Lower leg skin (tissue), 3 donors: ENCODE measurements around the gene FUT9.

Experiments
- POLR2A ChIP-seq, 2 donors: fragments of 450-650 bp; IDR thresholded peaks; one replicate each; pipeline ENCODE4 v1.6.1; 2016 to 2017; ENCODE audit warnings: antibody characterized with exemption in 2 of 2, mild to moderate bottlenecking in 1 of 2, moderate library complexity in 1 of 2
- TF ChIP-seq, protein P1 (sequence below), 3 donors: fragments of 450-650 bp; IDR thresholded peaks; one replicate each; pipeline ENCODE4 v1.5.1; 2016; ENCODE audit warnings: antibody characterized with exemption in 3 of 3, mild to moderate bottlenecking in 3 of 3, moderate library complexity in 2 of 3

DNA sequence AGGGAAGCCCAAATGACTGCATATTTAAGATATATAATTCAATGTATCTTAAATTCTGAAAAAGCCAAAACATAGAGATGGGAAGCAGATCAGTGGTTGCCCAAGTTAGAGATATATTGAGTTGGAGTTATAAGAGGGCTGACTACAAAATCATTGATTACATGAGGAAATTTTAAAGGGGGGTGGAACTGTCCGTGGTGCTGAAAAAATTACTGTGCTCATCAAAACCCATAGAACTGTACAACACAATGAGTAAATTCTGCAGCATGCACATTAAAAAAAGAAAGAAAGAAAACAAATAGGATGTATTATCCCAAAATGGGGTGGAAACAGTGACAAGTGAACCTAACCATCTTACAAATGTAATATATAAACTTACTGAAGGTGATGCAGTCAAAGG lies 100.9 kb downstream of the FUT9 start:
- TF ChIP-seq, protein P1, sequence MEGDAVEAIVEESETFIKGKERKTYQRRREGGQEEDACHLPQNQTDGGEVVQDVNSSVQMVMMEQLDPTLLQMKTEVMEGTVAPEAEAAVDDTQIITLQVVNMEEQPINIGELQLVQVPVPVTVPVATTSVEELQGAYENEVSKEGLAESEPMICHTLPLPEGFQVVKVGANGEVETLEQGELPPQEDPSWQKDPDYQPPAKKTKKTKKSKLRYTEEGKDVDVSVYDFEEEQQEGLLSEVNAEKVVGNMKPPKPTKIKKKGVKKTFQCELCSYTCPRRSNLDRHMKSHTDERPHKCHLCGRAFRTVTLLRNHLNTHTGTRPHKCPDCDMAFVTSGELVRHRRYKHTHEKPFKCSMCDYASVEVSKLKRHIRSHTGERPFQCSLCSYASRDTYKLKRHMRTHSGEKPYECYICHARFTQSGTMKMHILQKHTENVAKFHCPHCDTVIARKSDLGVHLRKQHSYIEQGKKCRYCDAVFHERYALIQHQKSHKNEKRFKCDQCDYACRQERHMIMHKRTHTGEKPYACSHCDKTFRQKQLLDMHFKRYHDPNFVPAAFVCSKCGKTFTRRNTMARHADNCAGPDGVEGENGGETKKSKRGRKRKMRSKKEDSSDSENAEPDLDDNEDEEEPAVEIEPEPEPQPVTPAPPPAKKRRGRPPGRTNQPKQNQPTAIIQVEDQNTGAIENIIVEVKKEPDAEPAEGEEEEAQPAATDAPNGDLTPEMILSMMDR (IDR thresholded peaks at IDR 0.05), result no peak
- no peak for TF ChIP-seq POLR2A (IDR thresholded peaks at IDR 0.05)
